HCEC 1CT (cell line): ENCODE measurements around the gene SCARB1.

Source experiments
- DNase-seq: peaks from one replicate; pipeline ENCODE4 v3.0.0-alpha.2; 2017

Gene SCARB1

DNA sequence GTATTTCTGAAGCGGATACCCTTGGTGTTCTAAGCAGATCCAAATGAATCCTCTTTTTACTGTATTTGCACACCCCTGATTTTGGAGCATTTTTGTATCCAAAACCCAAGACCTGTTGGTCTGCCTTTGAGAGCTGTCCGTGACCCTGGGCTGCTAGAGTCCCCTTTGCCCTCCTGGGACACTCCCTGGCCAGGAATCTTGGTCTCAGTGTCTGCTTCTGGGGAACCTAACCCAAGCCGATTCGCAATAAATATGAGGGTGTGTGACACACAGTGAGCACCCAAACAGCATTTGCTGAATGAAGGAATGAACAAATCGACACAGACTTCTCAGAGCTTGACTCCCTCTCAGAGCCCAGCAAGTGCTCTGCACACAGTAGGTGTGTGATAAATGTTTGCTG lies 92.9 kb downstream of the SCARB1 start:
- DNase-seq, result no peak

DNA sequence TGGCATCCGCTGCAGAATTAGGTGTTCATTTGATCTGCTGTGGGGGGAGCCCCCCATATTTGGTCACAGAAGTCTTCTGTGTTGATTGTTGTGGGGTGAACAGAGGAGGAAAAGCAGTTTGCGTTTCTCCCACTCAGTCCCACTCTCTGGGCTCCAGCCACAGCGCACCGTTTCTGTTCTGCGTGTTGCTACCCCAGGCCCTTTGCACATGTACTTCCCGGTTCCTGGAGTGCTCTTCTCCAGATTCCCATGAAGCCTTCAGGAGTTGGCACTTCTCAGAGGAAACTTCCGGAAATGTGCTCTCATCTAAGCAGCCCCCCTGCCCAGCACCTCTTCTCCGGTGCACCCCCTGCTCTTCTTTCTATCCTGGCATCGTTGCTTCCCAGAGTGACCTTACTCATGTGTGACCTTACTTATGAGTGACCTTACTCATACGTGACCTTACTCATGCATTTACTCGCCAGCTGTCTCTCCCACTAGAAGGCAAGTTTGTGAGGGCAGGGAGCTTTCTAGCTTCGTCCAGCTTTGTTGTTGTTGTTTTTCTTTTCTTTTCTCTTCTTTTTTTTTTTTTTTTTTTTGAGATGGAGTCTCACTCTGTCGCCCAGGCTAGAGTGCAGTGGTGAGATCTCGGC lies 93.7 kb downstream of the SCARB1 start:
- no peak for DNase-seq

DNA sequence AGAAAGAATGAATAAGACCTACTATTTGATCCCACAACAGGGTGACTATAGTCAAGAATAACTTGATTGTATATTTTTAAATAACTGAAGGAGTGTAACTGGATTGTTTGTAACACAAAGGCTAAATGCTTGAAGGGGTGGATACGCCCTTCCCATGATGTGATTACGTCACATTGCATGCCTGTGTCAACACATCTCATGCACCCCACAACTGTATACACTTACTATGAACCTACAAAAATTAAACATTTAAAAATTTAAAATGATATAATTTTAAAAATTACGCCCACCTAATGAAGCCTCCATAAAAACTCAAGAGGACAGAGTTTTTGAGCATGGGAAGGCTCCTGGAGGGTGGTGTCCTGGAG lies 94.5 kb downstream of the SCARB1 start:
- peak; percentile 32 for DNase-seq

DNA sequence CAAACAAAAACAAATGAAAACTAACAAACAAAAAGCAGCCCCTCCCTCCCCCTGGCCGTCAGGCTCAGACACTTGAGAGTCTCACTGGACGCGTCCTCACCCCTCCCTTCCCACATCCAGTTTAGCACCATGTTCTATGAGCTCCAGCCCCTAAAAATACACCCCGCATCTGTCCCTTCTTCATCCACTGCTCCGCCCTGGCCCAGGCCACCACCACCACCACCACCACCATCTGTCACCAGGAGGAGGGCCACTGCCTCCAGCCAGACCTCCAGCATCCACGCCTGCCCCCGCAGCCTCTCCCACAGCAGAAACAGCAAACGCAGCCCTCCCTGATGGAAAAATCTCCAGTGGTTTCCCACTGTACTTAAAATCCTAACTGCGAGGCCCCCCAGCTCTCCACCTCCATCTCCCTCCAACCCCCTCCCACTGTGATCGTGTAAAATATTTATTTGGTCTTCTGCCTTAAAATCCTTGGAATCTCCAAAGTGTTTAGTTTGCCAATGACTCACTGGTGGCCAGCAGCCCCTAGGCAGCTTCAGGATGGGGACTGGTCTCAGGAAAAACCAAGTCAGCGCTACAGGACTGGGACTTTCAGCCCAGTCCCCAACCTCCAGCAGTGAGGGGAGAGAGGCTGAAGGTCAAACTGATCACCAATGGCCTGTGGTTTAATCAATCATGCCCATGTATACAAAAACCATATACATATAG lies 95.1 kb downstream of the SCARB1 start:
- no peak for DNase-seq

DNA sequence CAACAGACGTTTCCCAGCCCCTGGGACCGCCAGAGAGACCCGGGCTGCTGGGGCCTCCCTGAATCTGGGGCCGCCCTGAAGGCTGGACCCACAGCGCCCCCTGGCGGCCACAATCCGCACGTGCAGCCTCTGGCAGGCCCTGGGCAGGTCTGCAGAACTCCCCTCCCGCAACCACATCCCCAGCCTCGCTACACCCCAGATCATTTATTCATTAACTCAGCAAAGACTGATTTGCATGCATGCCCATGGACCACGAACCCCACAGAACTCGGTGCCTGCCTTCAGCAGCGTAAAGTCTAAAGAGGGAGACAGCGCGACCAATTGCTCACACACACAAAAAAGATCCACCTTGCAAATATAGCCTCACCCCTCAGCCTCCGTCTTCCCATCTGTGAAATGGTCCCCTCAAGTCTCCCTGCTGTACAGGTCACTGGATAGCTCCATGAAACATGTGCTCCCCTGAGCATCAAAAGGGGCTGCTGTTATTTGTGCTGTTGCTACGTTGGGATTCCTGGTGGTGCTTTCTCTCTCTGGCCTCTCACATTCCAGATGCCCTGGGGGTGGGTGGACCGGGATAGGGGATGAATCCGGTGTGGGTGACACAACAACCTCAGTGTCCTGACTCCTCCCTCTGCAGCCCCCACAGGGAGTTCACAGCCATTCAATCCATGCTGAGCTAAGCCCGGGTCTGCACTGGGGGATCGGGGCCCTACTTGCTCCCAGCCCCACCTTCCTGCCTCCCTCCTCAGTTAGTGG lies 96.4 kb downstream of the SCARB1 start:
- peak; percentile 55 for DNase-seq

DNA sequence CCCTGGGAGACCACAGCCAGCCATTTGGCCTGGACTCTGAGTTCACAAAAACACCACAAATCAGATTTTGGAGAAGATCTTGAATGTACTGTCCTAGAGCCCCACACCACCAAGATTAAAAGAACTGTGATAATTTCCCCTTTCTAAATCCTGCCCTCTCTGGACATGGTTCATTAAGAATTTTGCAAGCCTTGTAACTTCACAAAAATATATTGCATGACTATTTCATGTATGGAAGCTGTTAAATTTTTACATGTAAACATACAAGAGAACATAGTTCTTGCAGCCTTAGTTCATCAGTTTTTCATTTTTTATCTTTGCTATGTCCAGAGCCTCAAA lies 97.0 kb downstream of the SCARB1 start:
- DNase-seq, result no peak

DNA sequence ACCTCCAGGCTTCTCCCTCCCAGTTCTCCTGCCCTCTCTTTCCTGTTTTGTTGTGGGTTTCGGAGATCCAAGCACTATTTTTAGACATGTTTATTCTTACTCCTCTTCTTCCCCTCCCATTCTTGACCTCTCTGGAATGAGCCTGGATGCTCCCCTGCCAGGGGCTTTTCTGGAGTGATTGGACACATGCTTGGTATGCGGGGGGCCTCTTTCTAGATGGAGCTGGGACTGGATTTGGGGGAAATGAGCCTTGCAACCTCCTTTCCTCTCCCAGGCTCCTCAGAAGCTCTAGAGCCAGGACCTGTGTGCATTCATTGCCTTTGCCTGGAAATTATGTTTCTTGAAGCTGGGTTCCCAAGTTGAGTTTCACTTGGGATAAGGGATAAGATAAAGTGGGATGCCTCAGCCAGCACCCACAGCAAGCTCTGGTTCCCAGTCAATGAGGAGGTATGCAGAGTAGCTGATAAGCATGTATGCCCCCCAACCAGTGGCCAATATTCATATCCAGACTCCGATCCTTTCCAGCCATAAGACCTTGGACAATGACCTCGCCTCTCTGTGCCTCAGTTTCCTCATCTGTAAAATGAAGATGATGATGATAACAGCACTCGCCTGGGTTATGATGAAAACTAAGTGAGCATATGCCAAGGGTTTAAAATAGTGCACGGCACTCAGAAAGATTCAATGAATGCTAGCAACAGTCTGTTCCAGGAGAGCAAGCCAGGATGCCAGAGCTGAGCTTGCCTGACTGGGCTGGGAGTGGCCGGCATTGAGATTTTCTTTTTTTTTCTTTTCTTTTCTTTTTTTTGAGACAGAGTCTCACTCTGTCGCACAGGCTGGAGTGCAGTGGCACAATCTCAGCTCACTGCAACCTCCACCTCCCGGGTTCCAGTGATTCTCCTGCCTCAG lies 97.8 kb downstream of the SCARB1 start:
- DNase-seq, result no peak

DNA sequence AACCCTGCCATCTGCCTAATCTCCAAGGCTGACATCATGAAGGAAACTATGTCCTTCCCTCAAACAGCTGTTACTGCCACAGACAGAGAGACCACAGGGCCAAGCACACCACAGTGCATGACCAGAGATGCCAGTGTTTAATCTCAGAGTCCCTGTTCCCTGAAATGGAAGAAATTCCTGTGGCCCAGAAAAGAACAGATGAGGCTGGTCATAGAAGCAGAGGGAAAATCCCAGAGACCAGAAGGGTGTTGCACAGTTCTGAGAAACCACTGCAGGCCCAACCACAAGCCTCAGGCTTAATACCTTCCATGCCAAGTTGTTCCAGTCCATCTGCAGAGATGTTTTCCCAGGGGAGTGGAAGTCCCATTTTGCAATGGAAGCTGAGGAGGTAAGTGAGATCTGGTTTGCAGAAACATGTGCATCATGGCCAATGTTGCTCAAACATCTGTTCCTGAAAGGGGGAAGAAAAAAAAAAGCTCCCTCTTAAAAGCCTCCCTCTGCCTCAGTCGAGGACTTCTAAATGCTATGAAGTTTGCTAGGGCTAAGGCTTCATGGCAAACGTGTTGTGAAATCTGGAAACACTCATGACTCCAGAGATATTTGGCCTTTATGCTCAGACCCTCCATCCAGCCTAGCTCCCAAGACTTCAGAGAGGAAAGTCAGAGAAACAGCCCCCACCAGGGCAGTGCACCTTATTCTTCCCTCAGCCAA lies 98.6 kb downstream of the SCARB1 start:
- DNase-seq, result peak; percentile 9

DNA sequence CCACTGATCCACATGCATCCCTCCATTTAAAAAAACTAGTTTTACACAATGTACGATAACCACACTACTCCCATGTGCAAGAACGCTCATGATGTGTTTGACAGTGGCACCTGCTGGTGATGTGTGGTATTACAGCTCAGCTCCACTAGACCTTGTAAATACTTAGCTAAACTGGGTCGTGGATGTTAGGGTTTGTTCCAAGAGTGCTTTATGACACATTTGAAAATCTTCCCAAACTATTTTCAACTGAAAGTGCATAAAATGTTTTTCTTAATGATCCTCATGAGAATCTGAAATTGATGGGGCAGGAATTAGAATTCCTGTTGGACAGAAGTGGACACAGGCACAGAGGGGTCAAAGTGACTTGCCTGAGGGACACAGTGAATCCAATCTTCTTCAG lies 99.2 kb downstream of the SCARB1 start:
- peak; percentile 60 for DNase-seq

DNA sequence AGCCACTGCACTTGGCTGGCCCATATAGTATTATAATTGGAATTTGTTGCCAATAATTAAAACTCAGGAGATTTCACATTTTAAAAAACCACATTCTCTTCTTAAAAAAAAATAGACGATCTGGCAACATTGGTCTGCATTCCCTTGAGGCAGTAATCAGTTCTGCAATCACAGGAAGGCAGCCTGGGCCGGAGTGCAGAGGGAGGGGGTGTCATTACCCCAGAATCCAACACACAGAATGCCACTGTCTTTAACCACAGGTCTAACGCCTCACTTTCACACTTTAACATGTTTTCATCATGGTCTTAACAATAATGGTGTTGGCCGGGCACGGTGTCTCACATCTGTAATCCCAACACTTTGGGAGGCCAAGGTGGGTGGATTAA lies 100.1 kb downstream of the SCARB1 start:
- no peak for DNase-seq

DNA sequence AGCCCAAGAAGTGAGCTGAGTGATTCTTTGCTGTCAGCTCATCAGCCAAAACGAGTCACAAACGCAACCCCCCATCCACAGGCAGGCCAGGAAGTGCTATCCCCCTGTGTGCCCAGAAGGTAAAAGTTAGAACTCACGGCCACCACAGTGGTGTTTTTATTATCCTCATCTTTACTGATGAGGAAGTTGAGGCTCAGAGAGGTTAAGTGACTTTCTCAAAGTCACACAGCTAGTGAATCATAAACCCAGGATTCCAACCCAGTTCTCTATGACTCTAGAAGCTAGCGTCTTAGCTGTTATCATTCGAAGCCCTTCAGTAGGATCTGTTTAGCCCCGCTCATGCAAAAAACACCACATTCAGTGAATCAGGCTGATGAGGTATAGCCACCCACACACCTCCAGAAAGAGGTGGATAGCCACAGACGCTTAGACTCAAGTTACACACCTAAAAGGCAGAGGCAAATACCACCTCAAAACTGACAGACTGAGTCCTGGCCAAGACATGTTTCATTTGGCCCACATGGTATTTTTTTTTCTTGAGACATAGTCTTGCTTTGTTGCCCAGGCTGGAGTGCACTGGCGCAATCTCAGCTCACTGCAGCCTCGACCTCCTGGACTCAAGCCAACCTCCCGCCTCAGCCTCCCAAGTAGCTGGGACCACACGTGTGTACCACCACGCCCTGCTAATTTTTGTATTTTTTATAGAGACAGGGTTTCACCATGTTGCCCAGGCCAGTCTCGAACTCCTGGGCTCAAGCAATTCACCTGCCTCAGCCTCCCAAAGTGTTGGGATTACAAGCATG lies 100.7 kb downstream of the SCARB1 start:
- no peak for DNase-seq

DNA sequence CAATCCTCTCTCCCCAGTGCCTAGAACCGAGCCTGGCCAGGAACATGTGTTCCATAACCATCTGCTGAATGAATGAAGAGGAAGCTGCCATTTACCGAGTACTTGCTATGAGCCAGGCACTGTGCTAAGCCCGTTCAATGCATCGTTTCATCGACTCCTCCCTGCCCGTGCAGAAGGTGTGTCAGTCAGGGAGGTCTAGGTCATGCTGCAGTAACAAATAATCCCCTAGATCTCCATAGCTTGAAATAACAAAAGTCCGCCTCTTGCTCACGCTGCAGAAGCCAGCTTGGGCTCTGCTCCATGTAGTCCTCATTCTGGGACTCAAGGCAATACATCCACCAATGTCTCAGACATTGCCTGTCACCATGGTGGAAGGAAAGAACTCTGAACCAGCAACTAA lies 101.3 kb downstream of the SCARB1 start:
- DNase-seq, result no peak

DNA sequence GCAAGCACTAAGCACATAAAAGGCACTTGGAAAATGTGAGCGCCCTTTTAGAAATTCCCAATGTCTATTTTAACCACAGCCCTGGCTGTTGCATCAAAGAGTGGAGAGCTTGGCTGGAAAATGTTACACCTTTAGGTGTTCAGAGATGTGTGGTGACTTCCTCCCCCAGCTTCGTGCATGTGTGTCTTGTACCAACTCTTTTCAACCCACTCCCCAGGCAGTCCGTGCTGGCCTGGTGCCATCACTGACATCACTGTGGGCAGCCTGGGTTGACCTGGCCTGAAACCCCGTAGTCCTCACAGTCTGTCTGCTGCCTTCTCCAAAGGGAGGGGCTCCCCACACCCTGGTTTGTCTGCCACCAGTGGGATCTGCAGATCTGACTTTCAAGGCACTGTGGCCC lies 101.8 kb downstream of the SCARB1 start:
- no peak for DNase-seq

DNA sequence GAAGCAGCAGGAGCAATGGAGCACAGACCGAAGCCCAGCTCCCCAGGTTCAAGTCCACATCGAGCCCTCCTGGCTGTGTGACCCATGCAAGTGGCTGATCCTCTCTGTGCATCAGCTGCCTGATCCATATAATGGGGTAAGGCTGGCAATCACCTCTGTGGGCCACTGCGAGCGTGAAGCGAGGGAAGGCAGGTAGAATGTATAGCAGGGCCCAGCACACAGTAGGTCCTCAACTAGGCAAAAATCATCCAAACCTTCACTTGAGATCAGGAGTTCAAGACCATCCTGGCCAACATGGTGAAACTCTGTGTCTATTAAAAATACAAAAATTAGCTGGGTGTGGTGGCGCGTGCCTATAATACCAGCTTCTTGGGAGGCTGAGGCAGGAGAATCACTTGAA lies 102.6 kb downstream of the SCARB1 start:
- DNase-seq, result no peak

DNA sequence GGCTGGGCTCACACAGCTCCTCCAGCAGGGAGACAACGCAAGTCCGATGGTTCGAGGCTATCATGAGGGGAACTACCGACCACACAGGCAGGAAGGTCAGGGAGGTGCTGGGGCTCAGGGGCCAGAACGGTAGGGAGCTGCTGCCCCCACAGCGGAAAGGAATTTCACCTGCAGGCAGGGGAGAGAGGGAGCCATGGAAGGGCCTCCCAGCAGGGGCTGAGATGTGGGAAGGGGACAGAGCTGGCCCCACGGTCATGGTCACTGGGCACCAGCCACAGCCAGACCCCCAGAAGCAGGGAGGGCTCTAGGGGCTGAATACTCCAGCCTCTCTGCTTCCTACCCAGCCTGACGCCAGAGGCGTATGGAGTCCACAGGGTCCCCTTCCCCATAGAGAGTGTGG lies 103.1 kb downstream of the SCARB1 start:
- DNase-seq, result no peak

DNA sequence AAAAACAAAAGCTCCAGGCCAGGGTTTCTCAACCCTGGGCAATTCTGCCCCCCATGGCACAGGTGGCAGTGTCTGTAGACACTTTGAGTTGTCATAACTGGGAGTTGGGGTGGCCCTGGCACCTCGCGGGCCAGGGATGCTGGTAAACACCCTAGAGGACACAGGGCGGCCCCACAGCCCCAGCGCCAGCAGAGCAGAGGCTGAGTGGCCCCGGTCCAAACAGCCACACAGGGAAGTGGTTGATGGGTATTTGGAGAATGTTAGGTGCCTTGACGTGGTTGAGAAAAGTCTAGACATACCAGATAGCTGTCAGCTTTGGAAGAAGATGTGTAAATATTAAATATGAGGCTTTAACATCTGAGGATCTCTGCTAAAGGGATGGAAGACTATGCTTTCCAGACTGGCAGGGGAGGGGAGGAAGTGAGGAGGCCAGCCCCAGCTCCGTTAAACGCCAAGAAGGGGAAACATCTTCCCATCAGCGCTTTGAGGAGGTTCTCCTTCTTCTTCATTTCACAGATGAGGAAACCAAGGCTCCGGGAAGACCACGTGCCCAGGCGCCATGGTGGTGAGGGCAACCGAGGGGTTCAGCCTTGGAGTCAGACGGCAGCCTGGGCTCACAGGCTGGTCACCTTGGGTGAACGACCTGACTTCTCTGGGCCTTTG lies 103.7 kb downstream of the SCARB1 start:
- DNase-seq, result no peak

DNA sequence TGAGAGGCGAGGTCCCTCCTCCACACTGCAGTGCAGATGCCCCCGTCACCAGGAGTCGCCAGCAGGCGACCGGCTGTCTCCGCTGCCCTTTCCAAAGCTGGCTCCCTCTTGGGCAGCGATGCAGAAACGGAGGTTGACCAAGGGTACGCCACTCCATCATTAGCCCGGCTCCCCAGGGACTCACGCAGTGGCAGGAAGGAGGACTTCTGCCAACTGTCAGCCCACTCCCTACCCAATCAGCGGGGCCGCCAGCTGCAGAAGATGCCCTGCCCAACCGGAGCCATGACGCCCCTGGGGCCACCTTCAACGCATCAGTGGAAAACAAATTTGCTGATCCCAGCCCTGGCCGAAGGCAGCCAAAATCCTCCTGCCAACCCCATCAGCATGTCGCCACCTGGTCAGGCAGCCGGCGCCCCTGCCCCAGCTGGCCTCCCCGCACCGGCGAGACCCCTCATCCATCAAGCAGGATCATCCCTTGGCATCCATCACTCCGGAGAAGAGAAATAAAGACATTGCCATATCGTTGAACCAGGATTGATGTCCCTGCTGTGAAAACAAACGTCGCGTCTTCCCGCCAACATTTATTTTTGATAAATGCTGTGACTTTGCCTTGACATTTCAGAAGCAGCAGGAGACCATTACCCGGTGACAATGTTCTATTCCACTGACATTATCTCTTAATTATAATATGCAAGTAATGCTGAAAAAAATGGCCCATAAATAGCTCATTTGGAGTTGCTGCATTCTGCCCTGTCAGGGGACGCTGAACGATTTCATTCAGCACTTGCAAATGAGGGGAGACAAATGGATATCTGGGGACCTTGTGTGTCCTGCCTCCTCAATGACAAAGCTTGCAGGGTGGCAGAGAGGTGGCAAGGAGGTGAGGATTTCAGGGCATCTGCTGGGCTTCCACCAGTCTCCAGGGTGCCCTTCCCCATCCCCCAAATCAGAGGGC lies 105.1 kb downstream of the SCARB1 start:
- DNase-seq, result no peak

DNA sequence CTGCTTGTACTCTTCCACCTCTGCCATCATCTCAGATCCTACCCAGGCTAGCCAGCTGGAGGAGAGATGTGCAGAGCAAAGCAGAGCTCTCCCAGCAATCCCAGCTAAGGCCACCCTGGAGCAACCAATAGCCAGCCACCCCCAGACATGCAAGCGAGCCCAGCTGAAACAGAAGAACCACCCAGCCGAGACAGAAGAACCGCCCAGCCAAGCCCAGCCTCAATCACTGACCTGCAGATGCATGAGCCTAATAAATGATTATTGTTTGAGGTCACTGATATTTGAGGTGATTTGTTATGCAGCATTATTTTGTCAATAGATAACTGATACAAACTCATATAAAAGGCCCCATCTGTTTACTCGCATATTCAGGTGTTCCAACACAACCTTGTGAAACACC lies 106.3 kb downstream of the SCARB1 start:
- DNase-seq, result no peak

DNA sequence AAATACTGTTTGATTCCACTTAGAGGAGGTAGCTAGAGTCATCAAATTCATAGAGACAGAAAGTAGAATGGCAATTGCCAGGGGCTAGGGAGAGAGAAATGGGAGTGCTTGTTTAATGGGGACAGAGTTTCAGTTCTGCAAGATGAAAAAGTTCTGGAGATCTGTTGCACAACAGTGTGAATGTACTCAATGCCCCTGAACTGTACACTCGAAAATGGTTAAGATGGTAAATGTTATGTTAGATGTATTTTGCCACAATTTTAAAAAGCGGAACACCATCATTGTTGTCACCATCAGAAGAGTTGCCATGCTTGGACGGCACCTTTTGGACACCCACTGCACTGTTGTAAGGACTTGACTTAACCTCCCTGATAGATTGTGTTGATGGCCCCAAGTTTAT lies 106.9 kb downstream of the SCARB1 start:
- no peak for DNase-seq

DNA sequence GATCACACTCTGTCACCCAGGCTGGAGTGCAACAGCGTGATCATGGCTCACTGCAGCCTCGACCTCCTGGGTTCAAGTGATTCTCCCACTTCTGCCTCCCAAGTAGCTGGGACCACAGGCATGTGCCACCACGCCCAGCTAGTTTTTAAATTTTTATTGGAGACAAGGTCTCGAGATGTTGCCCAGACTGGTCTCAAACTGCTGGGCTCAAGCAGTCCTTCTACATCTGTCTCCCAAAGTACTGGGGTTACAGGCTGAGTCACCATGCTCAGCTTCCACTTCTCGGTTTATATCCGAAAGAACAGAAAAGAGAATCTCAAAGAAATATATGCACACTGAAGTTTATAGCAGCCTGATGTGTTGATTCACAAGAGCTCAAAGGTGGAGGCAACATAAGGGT lies 107.5 kb downstream of the SCARB1 start:
- no peak for DNase-seq
